ENCODE results near the gene TMEM135. TPM values are rescaled to one million over a fixed set of nuclear protein-coding genes. Genes with fewer than 3 reads are reported as not detected.

The TMEM135 gene
- total RNA-seq, 1 experiment from 2014 or later, result 19.1 TPM

DNA sequence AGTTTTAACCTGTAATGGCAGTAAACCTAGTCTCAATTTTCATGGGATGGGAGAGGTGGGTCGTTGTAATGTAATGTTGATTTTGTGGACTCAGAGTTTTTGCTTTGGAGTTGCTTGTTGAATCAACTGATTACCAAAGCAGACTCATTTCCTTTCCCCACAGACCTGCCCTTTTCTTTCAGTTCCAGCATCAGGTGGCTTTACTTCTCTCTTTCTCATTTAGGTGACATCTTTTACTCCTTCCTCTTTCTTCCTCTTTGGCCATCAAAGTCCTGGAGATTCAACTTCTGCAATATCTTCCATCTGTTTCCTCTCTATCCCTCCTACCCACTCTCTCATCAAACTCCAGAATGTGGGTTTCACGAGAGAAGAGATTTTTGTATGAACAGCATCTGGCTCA lies 313.9 kb downstream of the TMEM135 start:
- peak; percentile 15 for DNase-seq (ENCODE audit: low read depth)

DNA sequence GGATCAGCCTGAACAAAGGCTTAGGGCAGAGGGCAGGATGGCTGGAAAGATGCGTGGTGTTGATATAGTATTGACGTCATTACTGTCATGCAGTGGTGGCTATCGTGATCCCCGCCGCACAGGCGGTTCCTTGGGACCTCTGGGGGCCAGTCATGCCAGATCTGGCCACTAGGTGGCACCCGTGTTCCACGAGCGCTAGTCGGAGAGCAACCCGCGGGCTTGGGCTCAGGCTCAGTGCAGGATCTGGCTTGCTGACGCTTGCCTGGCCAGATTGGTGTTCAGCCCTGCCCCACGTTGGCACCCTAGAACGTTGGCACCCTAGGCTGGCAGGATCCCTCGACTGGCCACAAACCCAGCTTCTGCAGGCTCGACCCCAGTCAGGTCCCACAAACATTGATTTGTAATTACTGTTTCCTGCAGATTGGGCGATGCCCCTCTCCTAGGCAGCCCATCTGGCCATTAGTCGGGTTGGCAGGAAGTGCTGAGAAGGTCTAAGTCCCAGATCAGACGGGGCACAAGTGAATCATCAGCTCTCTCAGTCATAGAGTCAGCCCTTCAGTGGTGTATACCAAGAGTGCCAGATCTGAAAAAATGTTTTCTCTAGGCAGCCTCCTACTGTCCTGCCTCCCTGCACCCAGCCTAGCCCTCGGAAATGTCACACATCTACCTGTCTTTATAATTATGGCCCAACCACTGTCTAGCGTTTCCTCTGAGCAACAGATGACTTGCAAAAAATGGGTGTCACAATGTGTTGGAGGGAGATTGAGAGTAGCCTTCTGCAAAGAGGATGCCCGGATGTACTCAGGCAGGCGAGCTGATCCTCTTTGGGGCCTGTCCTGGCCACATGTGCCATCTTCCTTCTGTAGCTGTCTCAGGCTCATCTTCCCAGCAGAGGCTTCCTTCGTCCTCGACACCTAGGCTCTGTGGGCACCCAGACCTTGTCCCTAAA lies 315.3 kb downstream of the TMEM135 start:
- DNase-seq (ENCODE audit: low read depth), result peak; percentile 85

DNA sequence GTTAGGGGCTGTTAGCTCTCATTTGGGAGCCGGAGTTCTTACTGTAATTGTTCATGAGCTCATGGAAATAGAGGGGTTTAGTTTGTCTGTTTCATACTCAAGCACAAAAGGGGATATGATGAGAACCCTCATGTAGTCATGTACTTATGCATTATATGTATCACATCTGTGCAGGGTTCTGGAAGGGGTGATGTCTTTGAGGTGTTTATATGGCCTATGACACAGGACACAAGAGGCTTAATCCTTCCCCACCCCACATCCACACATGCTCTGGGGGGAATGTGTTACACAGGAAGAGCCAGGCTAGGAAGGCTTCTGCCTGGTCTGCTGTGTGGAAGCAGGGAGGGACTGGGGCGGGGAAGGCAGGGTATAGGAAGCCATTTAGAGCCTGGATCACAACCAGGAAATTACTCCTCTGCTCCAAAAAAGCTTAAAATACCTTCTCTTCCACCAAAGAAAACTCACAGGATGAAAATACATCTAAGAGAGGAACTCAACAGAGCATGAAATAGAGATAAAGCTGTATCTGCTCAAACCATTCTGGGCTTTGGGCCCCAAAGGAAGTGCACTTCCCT lies 316.1 kb downstream of the TMEM135 start:
- DNase-seq (ENCODE audit: low read depth), result no peak

DNA sequence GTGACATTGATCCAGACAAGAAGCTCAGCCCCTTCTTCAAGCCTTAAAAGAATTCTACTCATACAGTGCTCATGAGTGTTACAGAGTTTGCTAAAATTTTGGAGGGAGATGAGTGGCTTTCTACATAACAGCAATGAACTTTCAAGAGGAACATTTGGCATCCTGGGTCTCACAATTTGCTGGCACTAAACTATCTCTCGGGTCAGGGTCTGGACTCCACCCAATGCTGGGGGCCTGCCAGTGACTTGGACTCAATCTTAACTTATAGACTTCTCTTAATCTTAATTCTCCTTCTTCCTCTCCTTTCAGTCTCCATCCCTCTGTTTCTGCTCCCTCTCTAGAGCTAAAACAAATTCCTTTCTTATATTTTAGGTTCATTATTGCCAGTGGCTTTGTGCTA lies 317.9 kb downstream of the TMEM135 start:
- DNase-seq (ENCODE audit: low read depth), result no peak

DNA sequence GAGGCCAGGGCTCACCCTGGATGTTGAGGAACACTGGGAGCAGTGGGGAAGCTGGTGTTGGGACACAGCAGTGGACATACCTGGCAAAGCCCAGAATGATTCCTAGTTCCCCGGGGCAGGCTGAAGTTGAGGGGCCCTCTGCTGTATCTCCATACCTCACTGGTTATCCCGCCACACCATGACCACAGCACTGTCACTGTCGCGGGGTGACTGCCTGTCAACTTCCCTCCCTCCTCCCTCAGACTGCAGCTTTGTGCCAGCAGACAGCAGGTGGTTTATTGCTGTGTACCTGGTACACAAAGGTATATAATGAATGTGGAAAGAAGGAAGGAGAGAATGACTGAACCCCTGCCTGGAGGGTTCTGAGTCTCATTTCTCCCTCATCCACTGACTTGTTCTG lies 318.7 kb downstream of the TMEM135 start:
- no peak for DNase-seq (ENCODE audit: low read depth)

DNA sequence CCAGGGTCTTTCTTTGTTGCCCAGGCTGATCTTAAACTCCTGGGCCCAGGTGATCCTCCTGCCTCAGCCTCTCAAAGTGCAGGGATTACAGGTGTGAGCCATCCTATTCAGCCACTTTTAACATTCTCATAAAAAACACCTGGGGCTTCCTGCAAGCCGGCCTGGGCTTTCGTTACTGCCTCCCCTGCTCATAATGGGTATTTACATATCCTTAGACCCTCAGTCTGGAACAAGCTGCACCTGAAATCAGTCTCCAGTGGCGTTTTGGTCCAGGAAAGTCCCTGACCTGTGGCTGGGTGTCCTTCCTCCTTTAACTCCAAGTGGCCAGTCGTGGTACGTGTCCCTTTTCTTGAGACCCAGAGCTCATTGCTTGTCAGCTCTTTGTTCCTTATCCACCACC lies 320.7 kb downstream of the TMEM135 start:
- DNase-seq (ENCODE audit: low read depth), result no peak

DNA sequence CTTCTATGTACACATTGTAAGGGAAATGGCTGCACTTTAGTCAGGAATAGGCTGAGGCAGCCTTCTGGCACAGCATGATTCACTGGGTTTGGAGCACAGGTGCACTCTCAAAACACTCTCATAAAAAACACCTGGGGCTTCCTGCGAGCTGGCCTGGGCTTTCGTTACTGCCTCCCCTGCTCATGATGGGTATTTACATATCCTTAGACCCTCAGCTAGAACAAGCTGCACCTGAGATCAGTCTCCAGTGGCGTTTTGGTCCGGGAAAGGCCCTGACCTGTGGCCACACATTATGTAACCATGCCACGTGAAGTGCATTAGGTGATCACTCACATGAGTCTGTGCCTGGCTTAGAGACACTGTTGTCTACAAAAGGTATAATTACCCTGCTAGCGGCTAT lies 321.7 kb downstream of the TMEM135 start:
- DNase-seq (ENCODE audit: low read depth), result no peak

DNA sequence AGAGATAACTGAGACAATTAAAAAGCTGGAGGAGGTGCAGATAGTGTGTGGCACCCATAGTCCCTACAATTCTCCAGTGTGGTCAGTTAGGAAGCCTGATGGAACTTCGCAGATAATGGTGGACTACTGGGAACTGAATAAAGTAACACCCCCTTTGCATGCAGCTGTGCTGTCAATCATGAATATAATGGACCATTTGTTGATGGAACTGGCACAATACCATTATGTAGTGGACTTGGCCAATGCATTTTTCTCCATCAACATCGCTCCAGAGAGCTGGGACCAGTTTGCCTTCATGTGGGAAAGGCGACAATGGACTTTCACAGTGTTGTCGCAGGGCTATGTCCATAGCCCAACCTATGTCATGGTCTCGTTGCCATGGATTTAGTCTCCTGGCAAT lies 324.2 kb downstream of the TMEM135 start:
- DNase-seq (ENCODE audit: low read depth), result no peak

DNA sequence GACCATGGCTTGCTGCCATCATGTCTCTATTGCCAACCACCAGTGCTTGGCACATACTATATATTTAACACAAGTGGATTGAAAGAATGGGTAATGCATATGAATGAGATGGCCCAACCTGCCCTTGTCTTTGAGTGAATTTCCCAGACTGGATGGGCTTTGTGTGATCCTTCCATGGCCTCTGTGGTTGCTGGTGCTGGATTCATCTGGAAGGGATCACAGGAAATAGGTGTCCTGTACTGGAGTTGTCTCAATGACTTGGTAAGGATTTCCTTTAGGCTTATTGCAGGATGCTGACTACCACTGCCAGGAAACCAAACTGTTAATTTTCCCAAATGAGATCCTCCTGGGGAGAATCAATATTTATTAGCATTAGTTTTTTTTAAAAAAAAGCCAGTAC lies 328.6 kb downstream of the TMEM135 start:
- DNase-seq (ENCODE audit: low read depth), result no peak

DNA sequence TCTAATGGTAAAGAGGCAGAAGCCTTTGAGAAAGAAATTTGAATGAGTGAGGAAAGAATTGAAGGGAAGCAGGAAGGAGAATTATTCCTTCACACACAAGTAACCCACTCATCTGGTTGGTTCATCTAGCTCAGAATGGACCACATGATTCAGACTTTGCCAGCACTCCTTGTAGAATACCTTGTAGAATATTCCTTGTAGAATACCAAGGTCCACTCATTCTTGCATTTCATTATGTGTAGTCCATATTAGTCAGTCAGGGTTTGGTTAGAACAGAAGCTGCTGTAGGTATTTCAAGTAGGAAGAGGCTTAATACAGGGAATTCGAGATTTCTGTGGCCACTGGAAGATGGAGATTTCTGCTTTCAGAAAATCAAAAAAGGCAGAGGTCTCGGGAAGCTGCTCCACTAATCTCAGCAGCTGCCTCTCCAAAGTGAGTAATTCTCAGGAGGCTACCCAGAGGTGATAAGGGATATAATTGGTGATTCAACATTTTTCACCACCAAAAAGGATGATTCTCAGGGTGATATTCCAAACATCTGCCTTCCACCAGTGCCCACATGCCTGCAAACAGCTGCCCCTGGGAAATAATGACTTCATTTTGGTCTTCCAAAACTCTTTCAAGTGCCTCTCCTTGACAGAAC lies 329.1 kb downstream of the TMEM135 start:
- DNase-seq (ENCODE audit: low read depth), result no peak

DNA sequence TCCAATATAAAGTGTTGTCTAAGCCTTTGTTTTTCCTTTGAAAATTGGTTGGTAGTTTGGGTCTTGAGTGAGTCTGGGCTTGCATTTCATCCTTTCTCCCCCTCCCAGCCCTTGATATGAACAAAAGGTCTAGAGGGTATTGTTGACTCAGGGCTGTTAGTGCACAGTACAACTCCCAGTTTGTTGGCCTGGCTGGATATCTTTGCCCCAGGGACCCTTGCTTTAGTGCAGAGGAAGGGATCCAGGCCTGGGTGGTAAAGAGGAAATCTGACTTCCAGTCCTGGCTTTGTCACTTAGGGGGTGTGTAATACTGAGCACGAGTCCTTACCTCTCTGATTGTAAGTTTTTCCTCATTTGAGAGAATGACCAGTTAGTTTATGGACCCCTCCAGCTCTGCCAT lies 330.4 kb downstream of the TMEM135 start:
- no peak for DNase-seq (ENCODE audit: low read depth)

DNA sequence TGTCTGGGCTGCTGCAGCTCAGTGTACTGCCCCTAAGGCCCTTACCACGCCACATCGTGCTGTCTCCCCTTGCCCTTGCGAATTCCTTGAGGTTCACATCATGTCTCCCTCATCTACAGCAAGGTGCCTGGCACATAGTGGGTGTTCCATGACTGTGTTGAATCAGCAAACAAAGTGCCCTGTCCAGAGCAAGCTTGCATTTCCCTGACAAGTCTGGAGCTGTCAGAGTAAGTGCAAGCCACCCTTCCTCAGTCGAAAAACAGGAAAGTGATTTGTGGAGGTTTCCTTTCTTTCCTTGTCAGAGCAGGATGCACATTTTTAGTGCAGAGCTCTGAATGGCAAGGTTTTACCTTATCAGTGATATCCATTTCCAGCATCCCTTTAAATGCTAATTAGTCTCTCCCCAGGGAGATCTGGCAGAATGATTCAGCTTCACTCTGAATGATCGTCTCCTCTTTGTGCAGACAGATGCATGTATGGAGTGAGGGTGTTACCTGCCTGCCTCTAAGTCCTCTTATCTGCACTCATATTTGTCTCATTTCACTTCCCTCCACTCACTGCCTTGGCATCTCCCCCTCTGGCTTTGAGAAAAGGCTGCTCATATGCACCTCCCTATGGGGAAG lies 331.2 kb downstream of the TMEM135 start:
- DNase-seq (ENCODE audit: low read depth), result no peak

DNA sequence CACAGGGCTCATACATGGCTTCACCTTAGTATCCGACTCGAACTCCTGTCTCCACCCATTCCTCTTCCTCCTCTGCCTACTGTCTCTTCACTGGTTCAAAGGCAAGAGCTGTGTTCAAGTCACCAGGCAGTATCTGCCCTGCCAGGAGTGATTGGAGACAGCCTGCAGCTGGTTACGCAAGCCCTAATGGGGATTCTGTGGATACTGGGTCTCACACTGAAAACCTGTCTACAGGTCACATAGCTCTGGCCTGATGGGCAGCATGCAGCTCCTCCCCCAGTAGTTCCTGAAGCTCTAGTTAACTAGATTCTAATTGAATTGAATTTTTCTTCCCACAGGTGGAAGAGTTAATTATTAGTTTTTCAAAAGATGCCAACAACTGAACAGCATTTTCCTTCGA lies 332.2 kb downstream of the TMEM135 start:
- DNase-seq (ENCODE audit: low read depth), result no peak

DNA sequence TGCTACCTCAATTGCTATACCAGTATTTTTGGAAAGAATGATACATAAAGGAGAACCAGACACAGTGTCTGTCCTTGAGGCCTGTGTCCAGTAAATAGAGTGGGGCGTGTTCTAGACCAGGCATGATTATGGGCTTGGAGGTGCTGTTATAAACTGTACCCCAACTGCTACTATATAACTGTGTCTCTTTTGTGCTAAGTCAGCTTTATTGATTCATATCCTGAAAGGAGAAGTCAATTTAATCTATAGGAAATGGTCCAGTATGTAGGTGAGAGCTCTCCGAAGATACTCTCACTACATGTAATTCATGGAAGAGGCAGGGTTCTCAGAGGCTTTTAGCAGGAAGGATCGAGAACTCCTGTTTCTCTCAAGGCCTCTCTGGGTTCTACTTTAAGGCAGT lies 334.3 kb downstream of the TMEM135 start:
- no peak for DNase-seq (ENCODE audit: low read depth)

Other genes with a start within 250 kb of the TMEM135 start
- 537 and 633 TPM in 2 replicates for gene PRSS23, start 237.4 kb upstream of the TMEM135 start, total RNA-seq (2014; rRNA removed; shearing (Covaris generic))
- gene FZD4, start 82.5 kb upstream of the TMEM135 start, total RNA-seq (2014; rRNA removed; shearing (Covaris generic)), result 3.0 and 5.4 TPM in 2 replicates

All from HT1080 (cell line).